H9 (cell line): ENCODE data around the gene TRIP10. TPM values are rescaled to one million over a fixed set of nuclear protein-coding genes. Genes with fewer than 3 reads are reported as not detected.

Experiments
- DNase-seq: peaks from one replicate; pipeline ENCODE4 v3.0.0-alpha.2; 2017
- H2AFZ ChIP-seq: one replicate; pipeline ENCODE4 v1.6.1; 2013; ENCODE audit warnings: mild to moderate bottlenecking, low read length, control low read depth, moderate library complexity
- H2AK5ac ChIP-seq: 2 replicates; pipeline ENCODE4 v1.6.1; 2013; ENCODE audit warnings: low read length, control low read depth, mixed read lengths; ENCODE audit not compliant: insufficient read length
- H2BK120ac ChIP-seq: one replicate; pipeline ENCODE4 v1.6.1; 2013; ENCODE audit warnings: low read depth, mild to moderate bottlenecking, low read length, control low read depth, inconsistent platforms; ENCODE audit not compliant: poor library complexity, severe bottlenecking
- H2BK12ac ChIP-seq: 2 replicates; pipeline ENCODE4 v1.6.1; 2013; ENCODE audit warnings: low read length, control low read depth, mixed read lengths, low read depth; ENCODE audit not compliant: insufficient read length
- H2BK15ac ChIP-seq: 2 replicates; pipeline ENCODE4 v1.6.1; 2013; ENCODE audit warnings: low read depth, low read length, control low read depth
- H2BK20ac ChIP-seq: one replicate; pipeline ENCODE4 v1.6.1; 2013; ENCODE audit warnings: low read depth, mild to moderate bottlenecking, low read length, control low read depth, inconsistent platforms; ENCODE audit not compliant: poor library complexity, severe bottlenecking
- H2BK5ac ChIP-seq: 2 replicates; pipeline ENCODE4 v1.6.1; 2013; ENCODE audit warnings: low read length, control low read depth, mixed read lengths; ENCODE audit not compliant: insufficient read length
- H3K14ac ChIP-seq: 2 replicates; pipeline ENCODE4 v1.6.1; 2013; ENCODE audit warnings: low read length, control low read depth; ENCODE audit not compliant: insufficient read depth
- H3K18ac ChIP-seq: 2 replicates; pipeline ENCODE4 v1.6.1; 2013; ENCODE audit warnings: low read depth, mild to moderate bottlenecking, mixed read lengths, low read length, control low read depth; ENCODE audit not compliant: insufficient read length
- H3K23ac ChIP-seq: 2 replicates; pipeline ENCODE4 v1.6.1; 2013; ENCODE audit warnings: low read length, control low read depth, mixed read lengths, low read depth; ENCODE audit not compliant: insufficient read length
- H3K23me2 ChIP-seq: 2 replicates; pipeline ENCODE4 v1.6.1; 2013; ENCODE audit warnings: low read depth, mild to moderate bottlenecking, mixed read lengths, low read length, control low read depth; ENCODE audit not compliant: insufficient read length, poor library complexity, severe bottlenecking
- H3K27ac ChIP-seq: 2 replicates; pipeline ENCODE4 v1.5.1; 2013; ENCODE audit warnings: low read length, control low read depth, mixed read lengths, low read depth; ENCODE audit not compliant: insufficient read length
- H3K27me3 ChIP-seq: 2 replicates; pipeline ENCODE4 v1.6.1; 2013; ENCODE audit warnings: low read length, control low read depth, inconsistent platforms; ENCODE audit not compliant: insufficient read depth
- H3K4ac ChIP-seq: 2 replicates; pipeline ENCODE4 v1.6.1; 2013; ENCODE audit warnings: low read depth, mild to moderate bottlenecking, control low read depth, inconsistent platforms, low read length, moderate library complexity
- H3K4me1 ChIP-seq: 2 replicates; pipeline ENCODE4 v1.6.1; 2013; ENCODE audit warnings: low read length, control low read depth, inconsistent platforms; ENCODE audit not compliant: insufficient read depth
- H3K4me2 ChIP-seq: 2 replicates; pipeline ENCODE4 v1.6.1; 2013; ENCODE audit warnings: low read length, control low read depth, mixed read lengths; ENCODE audit not compliant: insufficient read length, insufficient read depth
- H3K56ac ChIP-seq: 2 replicates; pipeline ENCODE4 v1.6.1; 2013; ENCODE audit warnings: low read depth, mild to moderate bottlenecking, mixed read lengths, low read length, control low read depth; ENCODE audit not compliant: insufficient read length
- H3K79me1 ChIP-seq: 2 replicates; pipeline ENCODE4 v1.6.1; 2013; ENCODE audit warnings: low read depth, mild to moderate bottlenecking, moderate library complexity, low read length, control low read depth, inconsistent platforms; ENCODE audit not compliant: insufficient read depth, poor library complexity, severe bottlenecking
- H3K79me2 ChIP-seq: 2 replicates; pipeline ENCODE4 v1.6.1; 2013; ENCODE audit warnings: low read length, control low read depth, inconsistent platforms; ENCODE audit not compliant: insufficient read depth
- H3K9ac ChIP-seq: 2 replicates; pipeline ENCODE4 v1.6.1; 2013; ENCODE audit warnings: low read length, control low read depth, mixed read lengths; ENCODE audit not compliant: insufficient read length; ENCODE audit errors: extremely low read depth
- H3K9me3 ChIP-seq: one replicate; pipeline ENCODE4 v1.6.1; 2013; ENCODE audit warnings: low read depth, low read length, inconsistent platforms; ENCODE audit not compliant: control insufficient read depth
- H3T11ph ChIP-seq: one replicate; pipeline ENCODE4 v1.6.1; 2013; ENCODE audit warnings: mild to moderate bottlenecking, low read length, control low read depth, inconsistent platforms
- H4K20me1 ChIP-seq: one replicate; pipeline ENCODE4 v1.6.1; 2013; ENCODE audit not compliant: control insufficient read depth, insufficient read length, insufficient read depth
- H4K5ac ChIP-seq: 2 replicates; pipeline ENCODE4 v1.6.1; 2013; ENCODE audit warnings: low read depth, mild to moderate bottlenecking, mixed read lengths, low read length, control low read depth; ENCODE audit not compliant: insufficient read length
- H4K8ac ChIP-seq: replicated peaks from 2 replicates; pipeline ENCODE4 v1.6.1; 2013; ENCODE audit warnings: low read length, control low read depth, mixed read lengths, low read depth; ENCODE audit not compliant: insufficient read length
- H4K91ac ChIP-seq: 2 replicates; pipeline ENCODE4 v1.6.1; 2013; ENCODE audit warnings: low read depth, mild to moderate bottlenecking, moderate library complexity, mixed read lengths, low read length, control low read depth; ENCODE audit not compliant: insufficient read length
- H3K27ac Mint-ChIP-seq, 3 experiments: 2 replicates in 2 of 3; 3 replicates in 1 of 3; pipeline ENCODE4 v1.8.0; 2020 to 2021; ENCODE audit warnings: mixed read lengths in 3 of 3, mild to moderate bottlenecking in 1 of 3, moderate library complexity in 1 of 3
- H3K27me3 Mint-ChIP-seq: 2 replicates; pipeline ENCODE4 v1.8.0; 2021; ENCODE audit warnings: low read depth, mild to moderate bottlenecking, moderate library complexity, mixed read lengths
- H3K36me3 Mint-ChIP-seq, 3 experiments: 2 replicates in 2 of 3; 3 replicates in 1 of 3; pipeline ENCODE4 v1.8.0; 2020 to 2021; ENCODE audit warnings: low read depth in 3 of 3, mixed read lengths in 3 of 3; ENCODE audit not compliant: insufficient read depth in 1 of 3
- H3K4me1 Mint-ChIP-seq, 2 experiments: 2 replicates each; pipeline ENCODE4 v1.8.0; 2020; ENCODE audit warnings: mixed read lengths in 2 of 2
- H3K4me3 Mint-ChIP-seq, 2 experiments: 2 replicates in 1 of 2; 3 replicates in 1 of 2; pipeline ENCODE4 v1.8.0; 2020 to 2021; ENCODE audit warnings: mild to moderate bottlenecking in 2 of 2, mixed read lengths in 2 of 2, moderate library complexity in 1 of 2
- H3K9me3 Mint-ChIP-seq, 2 experiments: 2 replicates in 1 of 2; 3 replicates in 1 of 2; pipeline ENCODE4 v1.8.0; 2020; ENCODE audit warnings: mild to moderate bottlenecking in 2 of 2, mixed read lengths in 2 of 2, moderate library complexity in 1 of 2
- WGBS: extraction: QIAGEN DNeasy Blood & Tissue Kit; methylation state at CpG from one replicate; pipeline ENCODE4 v1.1.7; 2013; ENCODE audit warnings: missing lambda C conversion rate, low lambda C conversion rate, mixed read lengths; ENCODE audit not compliant: insufficient read length; ENCODE audit errors: extremely low coverage; 5-methylcytosine and 5-hydroxymethylcytosine counted together
- total RNA-seq: library from RNA; stranded (reverse); gene quantifications from 2 replicates; pipeline ENCODE4 v1.2.1, GENCODE V29; 2021
- TF ChIP-seq, protein P1 (sequence below): fragments of 200-600 bp; sonication (generic); conservative IDR thresholded peaks from 3 replicates; pipeline ENCODE4 v1.8.0; 2021; ENCODE audit warnings: antibody characterized with exemption, mild to moderate bottlenecking

The TRIP10 gene
- total RNA-seq, 1 experiment from 2014 or later, result 56.4 TPM

DNA sequence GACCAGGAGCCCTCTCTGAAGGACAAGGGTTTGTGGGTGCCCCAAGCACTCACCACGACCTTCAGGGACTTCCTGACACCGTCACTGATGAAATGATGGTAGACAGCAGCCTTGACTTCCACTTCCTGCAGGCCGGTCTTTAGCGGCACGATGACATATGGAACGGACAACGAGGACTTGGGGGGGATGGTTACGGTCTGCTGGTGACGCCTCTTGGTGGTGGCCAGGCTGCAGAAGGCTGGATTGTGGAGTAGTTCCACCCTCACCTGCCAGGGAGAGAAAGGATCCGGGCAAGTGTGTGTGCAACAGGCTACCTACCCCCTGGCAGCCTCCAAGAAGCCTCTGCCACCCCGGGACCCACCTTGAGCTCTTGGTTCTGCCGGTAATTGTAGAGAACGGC is 42.2 kb upstream of the TRIP10 start:
- H3K79me1 ChIP-seq, result no peaks in the 10 kb centered on the region
- H3K9ac ChIP-seq, result no peak overlapping the region
- H2BK120ac ChIP-seq, result no peak overlapping the region
- no peaks in the 10 kb centered on the region for H4K20me1 ChIP-seq
- no peaks in the 10 kb centered on the region for H3K23me2 ChIP-seq
- no CpG with 5 or more reads among the region's 13 CpGs for WGBS
- no peaks in the 10 kb centered on the region for H3K9me3 ChIP-seq
- TF ChIP-seq, protein P1, sequence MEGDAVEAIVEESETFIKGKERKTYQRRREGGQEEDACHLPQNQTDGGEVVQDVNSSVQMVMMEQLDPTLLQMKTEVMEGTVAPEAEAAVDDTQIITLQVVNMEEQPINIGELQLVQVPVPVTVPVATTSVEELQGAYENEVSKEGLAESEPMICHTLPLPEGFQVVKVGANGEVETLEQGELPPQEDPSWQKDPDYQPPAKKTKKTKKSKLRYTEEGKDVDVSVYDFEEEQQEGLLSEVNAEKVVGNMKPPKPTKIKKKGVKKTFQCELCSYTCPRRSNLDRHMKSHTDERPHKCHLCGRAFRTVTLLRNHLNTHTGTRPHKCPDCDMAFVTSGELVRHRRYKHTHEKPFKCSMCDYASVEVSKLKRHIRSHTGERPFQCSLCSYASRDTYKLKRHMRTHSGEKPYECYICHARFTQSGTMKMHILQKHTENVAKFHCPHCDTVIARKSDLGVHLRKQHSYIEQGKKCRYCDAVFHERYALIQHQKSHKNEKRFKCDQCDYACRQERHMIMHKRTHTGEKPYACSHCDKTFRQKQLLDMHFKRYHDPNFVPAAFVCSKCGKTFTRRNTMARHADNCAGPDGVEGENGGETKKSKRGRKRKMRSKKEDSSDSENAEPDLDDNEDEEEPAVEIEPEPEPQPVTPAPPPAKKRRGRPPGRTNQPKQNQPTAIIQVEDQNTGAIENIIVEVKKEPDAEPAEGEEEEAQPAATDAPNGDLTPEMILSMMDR, result no peak
- H4K8ac ChIP-seq, result no peak overlapping the region
- H3K4me2 ChIP-seq, result no peak overlapping the region
- Mint-ChIP-seq H3K4me3 (no peak overlapping the region), H3K27me3 (no peaks in the 10 kb centered on the region; the same call in 1 of the 2 replicates), H3K27ac (no peak overlapping the region), H3K36me3 (no peaks in the 10 kb centered on the region; a peak in 3 of 7 replicates), H3K4me1 (no peaks in the 10 kb centered on the region; a peak in 1 of 4 replicates), H3K9me3 (peaks cover 5 to 52% of the 10 kb centered on the region in 2 experiments; a peak in 3 of 5 replicates)
- no peak overlapping the region for H3K4ac ChIP-seq
- no peaks in the 10 kb centered on the region for H3K79me2 ChIP-seq
- H3K23ac ChIP-seq, result no peak overlapping the region
- no peak overlapping the region for H2BK5ac ChIP-seq
- H3K14ac ChIP-seq, result no peak overlapping the region
- no peak overlapping the region for H4K91ac ChIP-seq
- no peak for DNase-seq
- no peak overlapping the region for H2AK5ac ChIP-seq
- no peak overlapping the region for H2BK20ac ChIP-seq
- H3K18ac ChIP-seq, result no peak overlapping the region
- no peak overlapping the region for H3K56ac ChIP-seq
- no peak overlapping the region for H2BK12ac ChIP-seq
- no peaks in the 10 kb centered on the region for H3K27me3 ChIP-seq
- no peak overlapping the region for H2AFZ ChIP-seq
- no peak overlapping the region for H2BK15ac ChIP-seq
- no peak overlapping the region for H4K5ac ChIP-seq
- H3K4me1 ChIP-seq, result no peaks in the 10 kb centered on the region
- H3T11ph ChIP-seq, result no peak overlapping the region
- no peak overlapping the region for H3K27ac ChIP-seq
